DMS79 (cell line): Measurements from ENCODE around the gene AFDN.

Source experiments
- DNase-seq: peaks from one replicate; lab custom pipeline; 2025; lab: John Stamatoyannopoulos, UW

The AFDN gene

GRCh38 chr6:167872538-167873210, 46.0 kb downstream of the AFDN start:
- no peak for DNase-seq

- no peak for DNase-seq
Observed at GRCh38 chr6:167877994-167878779, 51.5 kb downstream of the AFDN start.

- DNase-seq, result no peak
Observed at GRCh38 chr6:167879612-167880011, 52.9 kb downstream of the AFDN start.

GRCh38 chr6:167881327-167881726, 54.6 kb downstream of the AFDN start:
- DNase-seq, result no peak

GRCh38 chr6:167882244-167882643, 55.5 kb downstream of the AFDN start:
- DNase-seq, result no peak

GRCh38 chr6:167888098-167888497, 61.4 kb downstream of the AFDN start:
- no peak for DNase-seq

- DNase-seq, result no peak
Observed at GRCh38 chr6:167892835-167893815, 66.4 kb downstream of the AFDN start.

- DNase-seq, result no peak
Observed at GRCh38 chr6:167894965-167895364, 68.3 kb downstream of the AFDN start.

GRCh38 chr6:167896648-167897047, 69.9 kb downstream of the AFDN start:
- DNase-seq, result no peak

GRCh38 chr6:167898673-167899311, 72.1 kb downstream of the AFDN start:
- DNase-seq, result no peak

- DNase-seq, result no peak
Observed at GRCh38 chr6:167904791-167905190, 78.1 kb downstream of the AFDN start.

GRCh38 chr6:167906899-167907298, 80.2 kb downstream of the AFDN start:
- DNase-seq, result no peak

- no peak for DNase-seq
Observed at GRCh38 chr6:167907837-167908681, 81.3 kb downstream of the AFDN start.

- no peak for DNase-seq
Observed at GRCh38 chr6:167910007-167910406, 83.3 kb downstream of the AFDN start.

- no peak for DNase-seq
Observed at GRCh38 chr6:167910652-167911051, 83.9 kb downstream of the AFDN start.

- no peak for DNase-seq
Observed at GRCh38 chr6:167912494-167912893, 85.8 kb downstream of the AFDN start.

- DNase-seq, result no peak
Observed at GRCh38 chr6:167913699-167914098, 87.0 kb downstream of the AFDN start.

GRCh38 chr6:167915139-167915538, 88.4 kb downstream of the AFDN start:
- no peak for DNase-seq

GRCh38 chr6:167917551-167918154, 90.9 kb downstream of the AFDN start:
- no peak for DNase-seq

GRCh38 chr6:167918548-167919278, 92.0 kb downstream of the AFDN start:
- no peak for DNase-seq
